NCI-H226 (cell line): ENCODE measurements around the gene ST7.
A peak's percentile ranks its signal among the peaks of the same experiment; 100 is the strongest.
"Not testable (repeated sequence)": the region's sequence is repeated elsewhere in the genome, so short reads cannot be mapped to it uniquely, and the experiment has no call there.

Source experiments
- DNase-seq: peaks from one replicate; pipeline ENCODE4 v3.0.0-alpha.2; 2015

ST7 gene

GRCh38 chr7:117010375-117011133 is 57.3 kb downstream of the ST7 start:
- no peak for DNase-seq

- DNase-seq: no peak
Measured at GRCh38 chr7:117011419-117012260, 58.3 kb downstream of the ST7 start.

GRCh38 chr7:117012284-117012683 is 59.0 kb downstream of the ST7 start:
- DNase-seq: no peak

DNA sequence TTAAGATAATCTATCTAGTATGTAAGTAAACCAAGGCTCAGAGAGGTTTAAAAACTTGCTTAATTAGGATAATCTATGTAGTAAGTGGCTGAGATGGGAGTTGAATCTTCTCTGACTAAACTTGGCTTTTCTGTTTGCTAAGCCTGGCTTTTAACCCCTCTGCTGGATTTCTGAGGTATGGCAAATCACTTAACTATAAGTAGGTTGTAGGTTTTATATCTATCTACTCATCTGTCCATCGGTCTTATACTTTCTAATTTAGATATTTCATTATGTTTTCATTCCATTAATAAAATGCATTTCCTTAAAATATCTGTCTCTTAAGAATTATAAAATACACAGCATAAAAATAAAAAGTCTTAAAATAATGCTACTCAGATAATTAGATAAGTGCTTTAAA is 59.4 kb downstream of the ST7 start:
- no peak for DNase-seq

DNA sequence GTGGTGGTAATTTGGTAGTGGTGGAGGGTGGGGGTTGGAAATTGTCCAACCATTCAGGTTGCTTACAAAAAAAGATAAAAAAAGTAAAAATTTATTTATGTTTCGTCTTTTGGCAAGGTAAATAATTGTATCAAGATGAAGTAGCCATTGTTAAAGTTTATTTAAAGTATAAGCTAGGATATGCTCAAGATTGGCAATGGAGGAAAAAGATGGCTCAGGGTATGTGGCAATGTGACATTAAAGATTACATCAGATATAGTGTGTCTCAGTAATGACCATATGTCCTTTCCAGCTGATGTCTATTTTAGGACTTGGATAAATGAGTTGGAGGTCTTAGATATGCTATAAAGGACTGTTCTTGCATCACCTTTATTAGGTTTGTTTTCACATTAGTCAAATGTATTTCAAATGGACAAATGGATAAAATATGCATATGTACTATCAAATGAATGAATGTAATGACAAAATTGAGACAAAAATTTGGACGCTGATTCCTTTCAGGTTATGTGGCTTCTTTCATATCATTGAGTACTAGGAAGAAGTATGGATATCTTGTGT is 60.9 kb downstream of the ST7 start:
- DNase-seq: no peak

- DNase-seq: peak; percentile 60
Measured at GRCh38 chr7:117014673-117015133, 61.4 kb downstream of the ST7 start.

DNA sequence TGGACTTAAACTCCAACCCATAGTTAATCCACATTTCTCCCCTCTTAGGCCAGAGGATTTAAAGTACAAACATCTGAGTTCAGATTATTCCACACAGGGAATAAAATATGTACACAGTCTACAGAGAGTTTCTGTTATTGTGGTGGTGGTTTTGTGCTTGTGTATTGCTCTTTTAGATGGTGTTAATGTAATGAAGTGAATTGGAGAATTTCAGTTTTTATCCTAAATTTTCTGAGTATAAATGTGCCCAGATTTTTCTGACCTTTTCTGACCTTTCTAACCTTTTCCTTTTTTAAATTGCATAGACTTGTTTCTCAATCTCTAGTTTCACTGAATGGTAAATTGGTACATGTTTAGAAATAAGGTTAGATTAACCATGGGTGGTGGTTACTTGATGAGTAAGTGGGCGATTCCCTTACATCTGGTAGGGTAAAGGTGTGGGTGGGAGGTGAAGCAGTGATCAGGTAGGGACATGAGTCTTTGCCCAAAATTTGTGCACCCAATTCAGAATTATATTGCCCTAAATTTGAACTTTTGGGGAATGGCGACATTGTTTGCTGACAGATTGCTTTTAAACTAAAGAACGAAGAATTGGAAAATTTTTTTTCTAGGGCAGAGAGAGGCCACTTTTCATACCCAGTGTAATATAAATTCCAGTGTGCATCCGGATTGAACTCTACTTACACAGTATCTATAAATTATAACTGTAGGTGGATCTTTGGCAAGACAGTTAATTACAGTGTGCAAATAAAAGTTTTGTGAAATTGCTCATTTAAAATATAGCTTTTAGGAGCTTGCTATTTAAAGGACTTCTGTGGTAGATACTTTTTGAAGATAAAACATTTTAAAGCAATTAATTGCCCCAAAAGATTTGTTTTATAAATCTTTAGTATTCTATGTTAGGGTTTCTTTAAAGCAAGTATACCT is 62.2 kb downstream of the ST7 start:
- no peak for DNase-seq

GRCh38 chr7:117017017-117017451 is 63.7 kb downstream of the ST7 start:
- no peak for DNase-seq

GRCh38 chr7:117017702-117018266 is 64.5 kb downstream of the ST7 start:
- DNase-seq: no peak

- no peak for DNase-seq
Measured at GRCh38 chr7:117018713-117019112, 65.4 kb downstream of the ST7 start.

DNA sequence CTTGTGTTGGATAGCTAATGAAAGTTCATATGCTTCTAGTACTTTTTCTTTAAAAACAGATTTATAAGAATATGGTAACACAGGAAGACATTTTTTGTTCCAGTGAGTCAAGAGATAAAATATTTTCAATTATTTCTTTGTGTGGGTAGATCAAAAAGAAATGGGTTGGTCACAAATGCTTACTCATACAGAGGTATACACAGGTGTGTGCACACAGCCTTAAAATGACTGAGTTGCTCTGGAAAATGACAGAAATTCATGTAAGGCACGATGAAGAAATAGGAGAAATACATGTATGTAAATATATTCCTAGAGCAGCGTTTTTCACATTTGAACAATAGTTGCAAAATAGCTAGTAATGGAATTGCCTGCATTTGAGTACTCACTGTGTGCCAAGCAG is 66.0 kb downstream of the ST7 start:
- no peak for DNase-seq

DNA sequence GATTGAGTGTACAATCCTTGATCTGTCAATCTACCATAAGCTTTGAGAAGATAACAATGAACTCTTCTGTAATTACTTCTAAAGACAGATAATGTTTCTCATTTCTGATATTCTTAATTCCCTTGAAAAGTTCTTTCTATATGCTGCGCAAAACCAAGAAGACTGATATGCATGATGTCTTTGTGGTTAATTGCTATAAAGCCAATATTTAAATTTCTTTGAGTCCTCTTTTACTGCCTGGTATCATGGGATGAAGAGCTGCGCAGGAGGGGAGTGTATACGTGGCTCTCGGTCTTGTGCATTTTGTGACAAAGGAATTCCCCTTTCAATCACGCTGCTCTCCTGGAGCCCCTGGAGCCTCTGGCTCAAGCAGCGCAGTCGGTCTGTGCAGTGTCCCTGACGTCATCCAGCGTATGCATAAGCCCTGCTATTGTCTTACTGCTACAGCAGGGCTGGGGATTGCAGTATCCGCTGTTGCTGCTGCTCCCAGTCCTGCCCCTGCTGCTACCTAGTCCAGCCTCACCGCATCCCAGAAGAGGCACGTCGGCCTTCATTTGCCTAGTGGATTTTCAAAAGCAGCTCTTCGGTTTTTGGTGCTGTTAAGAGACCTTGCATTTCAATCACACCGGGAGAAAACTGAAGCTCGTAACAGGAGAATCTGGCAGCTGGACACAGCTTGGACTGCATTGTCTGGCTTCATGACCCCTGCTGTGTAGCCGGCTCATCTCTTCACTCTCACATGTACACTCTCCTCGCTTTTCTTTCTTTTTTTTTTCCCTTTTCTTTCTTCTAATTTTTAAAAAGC is 66.7 kb downstream of the ST7 start:
- no peak for DNase-seq

DNA sequence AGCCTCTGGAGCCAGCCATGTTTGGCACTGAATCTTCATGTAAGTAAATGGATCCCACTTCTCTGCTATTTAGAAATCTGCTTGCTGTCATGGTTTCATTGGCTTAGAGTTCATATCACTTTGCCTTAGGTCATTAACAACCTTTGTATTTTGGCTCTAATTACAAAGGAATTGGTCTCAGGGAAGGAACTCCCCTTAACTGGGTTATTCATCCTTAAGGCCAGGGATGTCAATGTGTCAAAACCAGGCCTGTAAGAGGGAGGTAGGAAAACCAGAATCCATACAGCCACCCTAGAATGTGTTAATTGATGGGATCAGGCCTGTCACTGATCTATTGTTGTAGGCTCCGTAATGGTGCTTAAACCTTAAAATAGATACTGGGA is 67.3 kb downstream of the ST7 start:
- no peak for DNase-seq

DNA sequence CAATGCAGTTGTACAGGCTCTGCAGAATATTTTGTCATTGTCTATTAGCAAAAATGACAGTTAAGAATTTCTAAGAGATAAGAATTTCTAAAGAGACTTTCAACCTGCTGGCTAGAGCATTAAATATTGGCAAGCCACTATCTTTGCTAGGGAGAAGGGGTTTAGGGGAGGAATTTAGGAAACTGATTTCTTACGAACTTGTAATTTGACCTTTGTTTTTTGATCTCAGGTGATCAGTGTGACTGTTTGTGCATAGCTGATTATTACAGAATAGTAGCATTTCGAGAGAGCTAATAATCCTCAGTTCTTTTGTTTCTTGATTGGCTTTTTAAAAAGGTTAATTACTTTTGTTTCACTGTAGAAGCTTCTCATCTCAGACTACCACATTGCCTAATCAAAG is 68.1 kb downstream of the ST7 start:
- no peak for DNase-seq

DNA sequence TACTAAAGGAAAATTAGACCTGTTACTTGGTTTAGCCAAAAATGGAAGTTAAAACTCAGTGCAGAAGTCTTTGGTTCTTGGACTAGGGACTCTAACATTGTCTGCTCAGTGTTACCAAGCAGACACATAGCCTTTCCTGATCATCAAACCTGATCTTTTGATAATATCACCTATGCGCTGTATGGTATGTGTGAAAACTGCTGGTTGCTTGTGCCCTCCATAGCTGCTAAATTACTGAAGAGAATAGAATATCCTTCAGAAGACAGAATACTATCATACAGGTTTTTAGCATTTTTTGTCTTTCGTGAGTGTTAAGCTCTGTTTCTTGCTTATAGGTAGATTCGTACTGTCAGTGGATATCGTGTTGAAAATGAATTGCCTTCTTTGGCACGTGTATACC is 68.7 kb downstream of the ST7 start:
- no peak for DNase-seq

DNA sequence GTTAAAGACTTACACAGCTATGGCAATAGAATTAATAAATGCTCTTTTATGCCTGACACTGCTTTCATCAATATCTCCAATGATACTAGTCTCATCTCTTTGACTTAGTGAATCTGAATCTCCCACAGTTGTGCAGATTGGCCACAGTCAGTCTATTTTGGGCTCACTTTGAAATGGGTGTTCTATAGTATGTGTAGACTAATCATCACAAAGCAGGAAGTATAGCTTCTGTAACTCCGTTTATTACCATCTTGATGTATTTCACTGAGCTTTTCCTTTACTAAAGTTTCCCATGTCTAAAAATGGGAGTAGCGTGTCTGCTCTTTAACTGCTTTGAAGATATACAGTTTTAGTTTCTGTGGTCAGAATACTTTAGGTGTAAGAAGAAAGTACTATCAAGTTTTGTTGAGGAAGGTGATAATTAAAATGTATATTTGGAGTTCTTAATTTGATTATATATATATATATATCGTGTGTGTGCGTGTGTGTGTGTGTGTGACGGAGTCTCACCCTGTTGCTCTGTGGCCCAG is 70.1 kb downstream of the ST7 start:
- no peak for DNase-seq

- no peak for DNase-seq
Measured at GRCh38 chr7:117024811-117025210, 71.5 kb downstream of the ST7 start.

DNA sequence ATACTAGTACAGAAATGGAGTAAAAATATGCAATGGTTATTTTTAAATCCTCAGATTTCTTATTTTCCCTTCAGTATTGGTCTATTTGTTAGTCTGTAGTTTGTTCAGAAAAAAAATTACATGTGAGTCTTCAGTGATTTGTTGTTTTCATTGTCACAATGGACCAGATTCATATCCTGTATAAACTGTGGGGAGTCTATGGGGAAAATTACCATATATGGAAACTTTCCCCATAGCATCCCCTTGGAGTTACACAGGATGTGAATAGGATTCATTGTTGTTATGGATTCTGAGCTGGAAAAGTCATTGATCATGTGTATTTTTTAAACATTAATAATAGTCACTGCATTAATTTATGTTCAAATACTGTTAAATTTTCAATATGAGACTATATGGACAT is 72.6 kb downstream of the ST7 start:
- no peak for DNase-seq

GRCh38 chr7:117030346-117030745 is 77.0 kb downstream of the ST7 start:
- DNase-seq: not testable (repeated sequence)

DNA sequence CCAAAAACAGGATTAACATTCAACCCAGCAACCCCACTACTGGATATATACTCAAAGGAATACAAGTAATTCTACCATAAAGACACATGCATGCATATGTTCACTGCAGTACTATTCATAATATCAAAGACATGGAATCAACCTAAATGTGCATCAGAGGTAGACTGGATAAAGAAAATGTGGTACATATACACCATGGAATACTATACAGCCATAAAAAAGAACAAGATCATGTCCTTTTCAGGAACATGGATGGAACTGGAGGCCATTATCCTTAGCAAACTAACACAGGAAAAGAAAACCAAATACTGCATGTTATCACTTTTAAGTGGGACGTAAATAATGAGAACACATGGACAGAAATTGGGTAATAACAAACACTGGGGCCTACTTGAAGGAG is 77.5 kb downstream of the ST7 start:
- not testable (repeated sequence) for DNase-seq

GRCh38 chr7:117032810-117033209 is 79.5 kb downstream of the ST7 start:
- DNase-seq: no peak
